HCT116 (cell line): ENCODE measurements around the gene FHDC1. TPM values are rescaled to one million over a fixed set of nuclear protein-coding genes. Genes with fewer than 3 reads are reported as not detected.

Experiments used
- ATAC-seq: fragments of 200-7000 bp; cut with Tn5 transposase; 2 replicates; pipeline ENCODE4 v1.9.1; 2020; ENCODE audit warnings: mild to moderate bottlenecking, moderate library complexity
- BruUV-seq: library from RNA; stranded (reverse); fragments of 400-500 nt; replicated peaks from 2 replicates; lab custom pipeline; 2021; lab: Mats Ljungman, UMichigan
- CTCF ChIA-PET: fragments of 300-600 bp; sonication (Branson Sonifier 250); formaldehyde crosslinking; loops from one replicate; lab custom pipeline; 2021; ENCODE audit warnings: antibody characterized with exemption; lab: Charles Lee
- POLR2A ChIA-PET: fragments of 300-600, 350-600 bp; sonication (Branson Sonifier 250); formaldehyde crosslinking; loops from one replicate; lab custom pipeline; 2021; ENCODE audit warnings: antibody characterized with exemption; lab: Charles Lee
- RAD21 ChIA-PET, 2 experiments: fragments of 300-600 bp; sonication (Branson Sonifier 250); formaldehyde crosslinking; loops; one replicate each; lab custom pipeline; 2023; ENCODE audit warnings: low total read pairs in 2 of 2; ENCODE audit not compliant: uncharacterized antibody in 2 of 2, unreplicated experiment in 2 of 2, low non-redundant PET in 1 of 2; lab: Charles Lee
- DNase-seq: peaks from one replicate; pipeline ENCODE4 v3.0.0-alpha.2; 2010; ENCODE audit warnings: low read depth, low spot score
- H2AFZ ChIP-seq: fragments of 200-600 bp; shearing (Covaris generic), sonication (generic); 2 replicates; pipeline ENCODE4 v1.6.1; 2017; ENCODE audit warnings: low read depth, mixed run types, mixed read lengths, antibody characterized with exemption, low read length; ENCODE audit not compliant: poor library complexity, severe bottlenecking
- H3K27ac ChIP-seq: 2 replicates; pipeline ENCODE4 v1.5.1; 2012; ENCODE audit warnings: low read depth, low read length
- H3K27me3 ChIP-seq: fragments of 200-600 bp; sonication (generic); 2 replicates; pipeline ENCODE4 v1.6.1; 2016; ENCODE audit warnings: mixed run types, low read length, mixed read lengths; ENCODE audit not compliant: insufficient read depth
- H3K36me3 ChIP-seq, 2 experiments: fragments of 200-500 bp in 1 of 2; fragments of 200-600 bp in 1 of 2; sonication (Bioruptor generic) in 1 of 2; sonication (generic) in 1 of 2; 2 replicates each; pipeline versions ENCODE4 v1.5.1 to v1.6.1; 2014 to 2016; ENCODE audit warnings: low read length in 2 of 2, inconsistent platforms in 1 of 2, mixed read lengths in 1 of 2, mixed run types in 1 of 2; ENCODE audit not compliant: insufficient read depth in 2 of 2, control insufficient read depth in 1 of 2
- H3K4me1 ChIP-seq, 2 experiments: fragments of 200-600 bp in 1 of 2; sonication (generic) in 1 of 2; 2 replicates each; pipeline versions ENCODE4 v1.5.1 to v1.6.1; 2012 to 2017; ENCODE audit warnings: low read length in 2 of 2, inconsistent platforms in 1 of 2, mild to moderate bottlenecking in 1 of 2, mixed read lengths in 1 of 2, mixed run types in 1 of 2, moderate library complexity in 1 of 2; ENCODE audit not compliant: insufficient read depth in 2 of 2, control insufficient read depth in 1 of 2
- H3K4me2 ChIP-seq: fragments of 200-600 bp; sonication (generic); 2 replicates; pipeline ENCODE4 v1.6.1; 2017; ENCODE audit warnings: mixed run types, low read length, mixed read lengths
- H3K4me3 ChIP-seq, 2 experiments: fragments of 200-600 bp in 1 of 2; sonication (generic) in 1 of 2; replicated peaks in 1 of 2; 2 replicates each; pipeline ENCODE4 v1.5.1; 2011 to 2016; ENCODE audit warnings: low read length in 2 of 2, control low read depth in 1 of 2, low read depth in 1 of 2, mild to moderate bottlenecking in 1 of 2, mixed read lengths in 1 of 2, mixed run types in 1 of 2
- H3K79me2 ChIP-seq: fragments of 200-600 bp; sonication (generic); 2 replicates; pipeline ENCODE4 v1.6.1; 2017; ENCODE audit warnings: mild to moderate bottlenecking, mixed run types, low read length, moderate library complexity, mixed read lengths; ENCODE audit not compliant: insufficient read depth
- H3K9ac ChIP-seq: fragments of 200-600 bp; sonication (generic); 2 replicates; pipeline ENCODE4 v1.6.1; 2016; ENCODE audit warnings: low read length, mixed read lengths
- H3K9me2 ChIP-seq: fragments of 200-600 bp; sonication (generic), shearing (Covaris generic); 2 replicates; pipeline ENCODE4 v1.6.1; 2017; ENCODE audit warnings: mixed run types, mild to moderate bottlenecking, moderate library complexity; ENCODE audit not compliant: insufficient read depth
- H3K9me3 ChIP-seq, 2 experiments: fragments of 200-500 bp in 1 of 2; fragments of 200-600 bp in 1 of 2; sonication (Bioruptor generic) in 1 of 2; sonication (generic) in 1 of 2; 2 replicates each; pipeline ENCODE4 v1.6.1; 2014 to 2017; ENCODE audit warnings: low read length in 2 of 2, mixed read lengths in 2 of 2, inconsistent platforms in 1 of 2, low read depth in 1 of 2, mild to moderate bottlenecking in 1 of 2, mixed run types in 1 of 2, moderate library complexity in 1 of 2; ENCODE audit not compliant: control insufficient read depth in 1 of 2, insufficient read depth in 1 of 2
- H4K20me1 ChIP-seq: fragments of 200-600 bp; sonication (generic), shearing (Covaris generic); 2 replicates; pipeline ENCODE4 v1.6.1; 2017; ENCODE audit warnings: mixed run types, mild to moderate bottlenecking, moderate library complexity; ENCODE audit not compliant: insufficient read depth
- CEBPB ChIP-seq: IDR thresholded peaks from 2 replicates; pipeline ENCODE4 v1.6.1; 2012; ENCODE audit warnings: low read depth
- ELF1 ChIP-seq: IDR thresholded peaks from 2 replicates; pipeline ENCODE4 v1.6.1; 2012; ENCODE audit warnings: low read depth, borderline replicate concordance
- EZH2 ChIP-seq: fragments of 200-600 bp; sonication (generic); IDR thresholded peaks from 2 replicates; pipeline ENCODE4 v1.6.1; 2017; ENCODE audit warnings: antibody characterized with exemption, mixed run types
- FOSL1 ChIP-seq: IDR thresholded peaks from 2 replicates; pipeline ENCODE4 v1.6.1; 2012; ENCODE audit warnings: low read depth
- JUND ChIP-seq: IDR thresholded peaks from 2 replicates; pipeline ENCODE4 v1.6.1; 2012
- POLR2A ChIP-seq: IDR thresholded peaks from 2 replicates; pipeline ENCODE4 v1.7.0; 2011; ENCODE audit warnings: borderline replicate concordance; ENCODE audit not compliant: insufficient read depth, insufficient read length; ENCODE audit errors: extremely low read depth
- POLR2AphosphoS5 ChIP-seq: IDR thresholded peaks from 2 replicates; pipeline ENCODE4 v1.6.1; 2011; ENCODE audit warnings: mild to moderate bottlenecking, low read depth, low read length, moderate library complexity
- RAD21 ChIP-seq: IDR thresholded peaks from 2 replicates; pipeline ENCODE4 v1.6.1; 2012; ENCODE audit warnings: low read depth, mild to moderate bottlenecking
- SP1 ChIP-seq: IDR thresholded peaks from 2 replicates; pipeline ENCODE4 v1.6.1; 2012; ENCODE audit warnings: low read depth
- TCF7L2 ChIP-seq: IDR thresholded peaks from 2 replicates; pipeline ENCODE4 v1.7.0; 2011; ENCODE audit warnings: borderline replicate concordance, inconsistent platforms; ENCODE audit not compliant: insufficient read depth, insufficient read length; ENCODE audit errors: extremely low read depth
- YY1 ChIP-seq: IDR thresholded peaks from 2 replicates; pipeline ENCODE4 v1.6.1; 2011; ENCODE audit warnings: low read length, low read depth, moderate library complexity, mild to moderate bottlenecking; ENCODE audit not compliant: insufficient replicate concordance; ENCODE audit errors: extremely low read depth
- ZFX ChIP-seq: fragments of 450-650 bp; IDR thresholded peaks from 2 replicates; pipeline ENCODE4 v1.6.1; 2017
- intact Hi-C: fragments of 100-400 bp; cut with micrococcal nuclease; formaldehyde crosslinking; loops from 2 replicates; pipeline ENCODE4 v1.10.0; 2022
- total RNA-seq: library from RNA; stranded (reverse); gene quantifications from one replicate; pipeline ENCODE4 v1.2.1, GENCODE V29; 2021; ENCODE audit not compliant: unreplicated experiment
- TF ChIP-seq, protein P1 (sequence below), 3 experiments: fragments of 200-600 bp in 1 of 3; sonication (generic) in 1 of 3; IDR thresholded peaks in 2 of 3; conservative IDR thresholded peaks in 1 of 3; 2 replicates each; pipeline ENCODE4 v1.5.1; 2012 to 2017; ENCODE audit warnings: low read depth in 2 of 3, low read length in 2 of 3, antibody characterized with exemption in 1 of 3, borderline replicate concordance in 1 of 3, control low read depth in 1 of 3, mild to moderate bottlenecking in 1 of 3, mixed read lengths in 1 of 3, mixed run types in 1 of 3, moderate library complexity in 1 of 3; ENCODE audit not compliant: insufficient read depth in 1 of 3
- TF ChIP-seq, protein P2 (sequence below): IDR thresholded peaks from 2 replicates; pipeline ENCODE4 v1.6.1; 2012

The FHDC1 gene
- total RNA-seq, 1 experiment from 2014 or later, result 1.8 TPM

DNA sequence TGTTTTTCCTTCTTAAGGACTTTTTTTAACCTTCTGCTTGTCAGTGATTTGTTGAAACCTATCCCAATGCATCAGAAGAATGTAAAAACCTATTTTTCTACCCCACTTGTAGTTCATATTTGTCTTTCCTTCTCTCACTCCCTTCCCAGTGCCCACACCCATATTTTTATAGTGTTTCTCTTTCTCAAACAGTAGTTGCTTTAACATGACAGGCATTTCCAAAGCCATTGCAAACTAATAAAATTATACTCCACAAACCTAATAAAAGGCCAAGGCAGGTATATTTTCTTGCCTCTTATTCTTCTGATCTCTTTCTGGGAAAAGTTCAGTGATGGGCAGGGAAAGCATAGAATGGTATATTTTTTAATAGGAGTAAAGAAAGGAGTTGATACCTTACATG lies 35.7 kb upstream of the FHDC1 start:
- Histone ChIP-seq H3K4me1 (no peaks in the 10 kb centered on the region), H4K20me1 (no peaks in the 10 kb centered on the region), H3K9ac (no peak overlapping the region), H3K9me3 (no peaks in the 10 kb centered on the region), H3K27ac (no peak overlapping the region), H3K79me2 (no peaks in the 10 kb centered on the region), H3K36me3 (no peaks in the 10 kb centered on the region), H3K4me2 (no peak overlapping the region), H3K27me3 (no peaks in the 10 kb centered on the region), H3K4me3 (no peak overlapping the region), H2AFZ (no peak overlapping the region), H3K9me2 (no peaks in the 10 kb centered on the region)
- no peak for DNase-seq
- intact Hi-C loops, result no loop called here
- no peak for ATAC-seq
- TF ChIP-seq EZH2 (no peak), RAD21 (no peak), FOSL1 (no peak), ELF1 (no peak), POLR2A (no peak), ZFX (no peak), TCF7L2 (no peak), YY1 (no peak), JUND (no peak), POLR2AphosphoS5 (no peak), SP1 (no peak), CEBPB (no peak)
- TF ChIP-seq, protein P1, sequence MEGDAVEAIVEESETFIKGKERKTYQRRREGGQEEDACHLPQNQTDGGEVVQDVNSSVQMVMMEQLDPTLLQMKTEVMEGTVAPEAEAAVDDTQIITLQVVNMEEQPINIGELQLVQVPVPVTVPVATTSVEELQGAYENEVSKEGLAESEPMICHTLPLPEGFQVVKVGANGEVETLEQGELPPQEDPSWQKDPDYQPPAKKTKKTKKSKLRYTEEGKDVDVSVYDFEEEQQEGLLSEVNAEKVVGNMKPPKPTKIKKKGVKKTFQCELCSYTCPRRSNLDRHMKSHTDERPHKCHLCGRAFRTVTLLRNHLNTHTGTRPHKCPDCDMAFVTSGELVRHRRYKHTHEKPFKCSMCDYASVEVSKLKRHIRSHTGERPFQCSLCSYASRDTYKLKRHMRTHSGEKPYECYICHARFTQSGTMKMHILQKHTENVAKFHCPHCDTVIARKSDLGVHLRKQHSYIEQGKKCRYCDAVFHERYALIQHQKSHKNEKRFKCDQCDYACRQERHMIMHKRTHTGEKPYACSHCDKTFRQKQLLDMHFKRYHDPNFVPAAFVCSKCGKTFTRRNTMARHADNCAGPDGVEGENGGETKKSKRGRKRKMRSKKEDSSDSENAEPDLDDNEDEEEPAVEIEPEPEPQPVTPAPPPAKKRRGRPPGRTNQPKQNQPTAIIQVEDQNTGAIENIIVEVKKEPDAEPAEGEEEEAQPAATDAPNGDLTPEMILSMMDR (IDR thresholded peaks at IDR 0.05 in 2 of 3, conservative IDR thresholded peaks at IDR 0.05 in 1 of 3; ENCODE audit: borderline replicate concordance in 1 of 3, insufficient read depth in 1 of 3, low read depth in 2 of 3, low read length in 2 of 3), result no peak
- TF ChIP-seq, protein P2, sequence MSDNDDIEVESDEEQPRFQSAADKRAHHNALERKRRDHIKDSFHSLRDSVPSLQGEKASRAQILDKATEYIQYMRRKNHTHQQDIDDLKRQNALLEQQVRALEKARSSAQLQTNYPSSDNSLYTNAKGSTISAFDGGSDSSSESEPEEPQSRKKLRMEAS, result no peak
- CTCF ChIA-PET, result no interaction called here
- POLR2A ChIA-PET, result no interaction called here
- BruUV-seq, result no TSS peak
- RAD21 ChIA-PET, result no interaction called here
